HEK293 (cell line): ENCODE results near the gene RAB21.
"Not testable (repeated sequence)": the region's sequence is repeated elsewhere in the genome, so short reads cannot be mapped to it uniquely, and the experiment has no call there.

Source experiments
- KLF9 ChIP-seq: fragments of 450-650 bp; formaldehyde crosslinking; IDR thresholded peaks from 2 replicates; pipeline ENCODE4 v1.5.1; 2016; ENCODE audit warnings: missing biosample characterization, missing genetic modification characterization, low read depth
- PRDM10 ChIP-seq: fragments of 450-650 bp; formaldehyde crosslinking; IDR thresholded peaks from 2 replicates; pipeline ENCODE4 v1.5.1; 2016; ENCODE audit warnings: missing biosample characterization, missing genetic modification characterization
- ZNF16 ChIP-seq: fragments of 450-650 bp; formaldehyde crosslinking; IDR thresholded peaks from 2 replicates; pipeline ENCODE4 v1.5.1; 2016; ENCODE audit warnings: low read depth, missing biosample characterization, missing genetic modification characterization
- ZNF248 ChIP-seq: fragments of 450-650 bp; formaldehyde crosslinking; IDR thresholded peaks from 2 replicates; pipeline ENCODE4 v1.5.1; 2017; ENCODE audit warnings: missing biosample characterization, missing genetic modification characterization
- ZNF350 ChIP-seq: fragments of 450-650 bp; formaldehyde crosslinking; IDR thresholded peaks from 2 replicates; pipeline ENCODE4 v1.5.0; 2017; ENCODE audit warnings: missing biosample characterization, mild to moderate bottlenecking, missing genetic modification characterization
- ZNF433 ChIP-seq: fragments of 450-650 bp; formaldehyde crosslinking; IDR thresholded peaks from 2 replicates; pipeline ENCODE4 v1.5.1; 2016; ENCODE audit warnings: missing biosample characterization, missing genetic modification characterization, low read depth
- ZNF843 ChIP-seq: fragments of 450-650 bp; formaldehyde crosslinking; IDR thresholded peaks from 2 replicates; pipeline ENCODE4 v1.5.1; 2016; ENCODE audit warnings: missing biosample characterization, missing genetic modification characterization
- TF ChIP-seq, protein P1 (sequence below): fragments of 450-650 bp; formaldehyde crosslinking; IDR thresholded peaks from 2 replicates; pipeline ENCODE4 v1.5.1; 2016; ENCODE audit warnings: missing biosample characterization, missing genetic modification characterization

GRCh38 chr12:71761354-71761753 lies 6.7 kb downstream of the RAB21 start:
- not testable (repeated sequence) for TF ChIP-seq PRDM10; ZNF248; ZNF16 (tag by site-specific recombination); KLF9 (tag by site-specific recombination); ZNF433 (tag by site-specific recombination); ZNF843 (tag by site-specific recombination); ZNF350 (tag by site-specific recombination)
- TF ChIP-seq, protein P1, sequence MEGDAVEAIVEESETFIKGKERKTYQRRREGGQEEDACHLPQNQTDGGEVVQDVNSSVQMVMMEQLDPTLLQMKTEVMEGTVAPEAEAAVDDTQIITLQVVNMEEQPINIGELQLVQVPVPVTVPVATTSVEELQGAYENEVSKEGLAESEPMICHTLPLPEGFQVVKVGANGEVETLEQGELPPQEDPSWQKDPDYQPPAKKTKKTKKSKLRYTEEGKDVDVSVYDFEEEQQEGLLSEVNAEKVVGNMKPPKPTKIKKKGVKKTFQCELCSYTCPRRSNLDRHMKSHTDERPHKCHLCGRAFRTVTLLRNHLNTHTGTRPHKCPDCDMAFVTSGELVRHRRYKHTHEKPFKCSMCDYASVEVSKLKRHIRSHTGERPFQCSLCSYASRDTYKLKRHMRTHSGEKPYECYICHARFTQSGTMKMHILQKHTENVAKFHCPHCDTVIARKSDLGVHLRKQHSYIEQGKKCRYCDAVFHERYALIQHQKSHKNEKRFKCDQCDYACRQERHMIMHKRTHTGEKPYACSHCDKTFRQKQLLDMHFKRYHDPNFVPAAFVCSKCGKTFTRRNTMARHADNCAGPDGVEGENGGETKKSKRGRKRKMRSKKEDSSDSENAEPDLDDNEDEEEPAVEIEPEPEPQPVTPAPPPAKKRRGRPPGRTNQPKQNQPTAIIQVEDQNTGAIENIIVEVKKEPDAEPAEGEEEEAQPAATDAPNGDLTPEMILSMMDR (tag by site-specific recombination), result not testable (repeated sequence)
